IPS DF 19.7 (cell line): ENCODE data around the gene ZNF608.

Experiments used
- DNase-seq: peaks from one replicate; pipeline ENCODE4 v3.0.0-alpha.2; 2013; ENCODE audit warnings: low read depth, low spot score

ZNF608 gene

GRCh38 chr5:124745928-124746915 is at the start of gene ZNF608:
Gene ZNF608 (minus strand): TSS chr5:124746639. CDS start chr5:124744989, 1,650 bp downstream.
- DNase-seq, result no peak

GRCh38 chr5:124795829-124796228 is 49.4 kb upstream of the ZNF608 start:
- DNase-seq, result no peak

GRCh38 chr5:124790895-124791732 is 44.7 kb upstream of the ZNF608 start:
- no peak for DNase-seq

- DNase-seq, result no peak
Observed at GRCh38 chr5:124790301-124790894, 44.0 kb upstream of the ZNF608 start.

- DNase-seq, result no peak
Observed at GRCh38 chr5:124789104-124789605, 42.7 kb upstream of the ZNF608 start.

GRCh38 chr5:124783794-124784193 is 37.4 kb upstream of the ZNF608 start:
- DNase-seq, result no peak

GRCh38 chr5:124783285-124783684 is 36.8 kb upstream of the ZNF608 start:
- no peak for DNase-seq

GRCh38 chr5:124782262-124782661 is 35.8 kb upstream of the ZNF608 start:
- DNase-seq, result no peak

GRCh38 chr5:124780011-124780410 is 33.6 kb upstream of the ZNF608 start:
- DNase-seq, result no peak

GRCh38 chr5:124773315-124774311 is 27.2 kb upstream of the ZNF608 start:
- no peak for DNase-seq

- no peak for DNase-seq
Observed at GRCh38 chr5:124772457-124773200, 26.2 kb upstream of the ZNF608 start.

GRCh38 chr5:124771761-124772160 is 25.3 kb upstream of the ZNF608 start:
- DNase-seq, result no peak

GRCh38 chr5:124764992-124765611 is 18.7 kb upstream of the ZNF608 start:
- no peak for DNase-seq

GRCh38 chr5:124764585-124764984 is 18.1 kb upstream of the ZNF608 start:
- DNase-seq, result no peak

- DNase-seq, result no peak
Observed at GRCh38 chr5:124761010-124761409, 14.6 kb upstream of the ZNF608 start.

GRCh38 chr5:124760608-124761007 is 14.2 kb upstream of the ZNF608 start:
- no peak for DNase-seq

GRCh38 chr5:124755565-124755964 is 9.1 kb upstream of the ZNF608 start:
- no peak for DNase-seq

- DNase-seq, result no peak
Observed at GRCh38 chr5:124755041-124755440, 8.6 kb upstream of the ZNF608 start.

GRCh38 chr5:124754206-124754927 is 7.9 kb upstream of the ZNF608 start:
- DNase-seq, result no peak
